Measurements from ENCODE around the gene PDAP1.
"Not testable (repeated sequence)": the region's sequence is repeated elsewhere in the genome, so short reads cannot be mapped to it uniquely, and the experiment has no call there.

PDAP1 gene

DNA sequence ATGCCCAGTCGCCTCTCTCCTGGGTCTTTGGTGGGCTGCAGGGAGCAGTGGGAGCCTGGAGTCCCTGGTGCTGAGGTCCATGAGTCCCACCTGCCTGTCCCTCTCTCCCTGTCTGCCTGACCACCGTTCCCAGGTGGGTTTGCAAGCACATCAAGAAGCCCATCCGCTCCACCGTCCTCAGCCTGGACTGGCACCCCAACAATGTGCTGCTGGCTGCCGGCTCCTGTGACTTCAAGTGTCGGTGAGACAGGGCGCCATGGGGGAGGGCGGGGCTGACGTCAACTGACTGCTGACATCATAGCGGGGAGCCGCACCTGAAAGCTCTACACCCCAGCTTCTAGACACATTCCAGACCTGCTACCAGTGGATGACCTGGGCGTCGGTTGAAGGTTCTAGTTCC, 18.6 kb downstream of the PDAP1 start:
- Histone ChIP-seq H3K9ac (ENCODE audit: low read length) (no peak overlapping the region), H3K27ac (ENCODE audit: low read depth, low read length) (no peak overlapping the region), H3K36me3 (ENCODE audit: control insufficient read depth, insufficient read depth, low read length) (peaks cover 25% of the 10 kb centered on the region), H3K27me3 (ENCODE audit: control insufficient read depth, insufficient read depth, low read length) (no peaks in the 10 kb centered on the region), H3K4me3 (ENCODE audit: low read length) (no peak overlapping the region), H3K4me1 (ENCODE audit: control insufficient read depth, insufficient read depth, low read length) (peaks cover 5% of the 10 kb centered on the region)

DNA sequence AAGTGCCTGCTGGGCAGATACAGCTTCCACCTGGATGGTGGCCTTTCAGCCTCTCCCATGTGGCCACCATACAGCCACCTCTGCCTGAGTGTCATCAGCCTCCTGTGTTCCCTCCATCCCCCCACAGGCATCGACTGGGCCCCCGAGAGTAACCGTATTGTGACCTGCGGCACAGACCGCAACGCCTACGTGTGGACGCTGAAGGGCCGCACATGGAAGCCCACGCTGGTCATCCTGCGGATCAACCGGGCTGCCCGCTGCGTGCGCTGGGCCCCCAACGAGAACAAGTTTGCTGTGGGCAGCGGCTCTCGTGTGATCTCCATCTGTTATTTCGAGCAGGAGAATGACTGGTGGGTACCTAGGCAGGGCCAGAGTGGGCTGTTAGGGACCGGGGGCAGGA, 20.5 kb downstream of the PDAP1 start:
- Histone ChIP-seq H3K4me1 (ENCODE audit: control insufficient read depth, insufficient read depth, low read length) (no peaks in the 10 kb centered on the region), H3K4me3 (ENCODE audit: low read length) (no peak overlapping the region), H3K9ac (ENCODE audit: low read length) (no peak overlapping the region), H3K27me3 (ENCODE audit: control insufficient read depth, insufficient read depth, low read length) (no peaks in the 10 kb centered on the region), H3K27ac (ENCODE audit: low read depth, low read length) (no peak overlapping the region), H3K36me3 (ENCODE audit: control insufficient read depth, insufficient read depth, low read length) (peaks cover 21% of the 10 kb centered on the region)

DNA sequence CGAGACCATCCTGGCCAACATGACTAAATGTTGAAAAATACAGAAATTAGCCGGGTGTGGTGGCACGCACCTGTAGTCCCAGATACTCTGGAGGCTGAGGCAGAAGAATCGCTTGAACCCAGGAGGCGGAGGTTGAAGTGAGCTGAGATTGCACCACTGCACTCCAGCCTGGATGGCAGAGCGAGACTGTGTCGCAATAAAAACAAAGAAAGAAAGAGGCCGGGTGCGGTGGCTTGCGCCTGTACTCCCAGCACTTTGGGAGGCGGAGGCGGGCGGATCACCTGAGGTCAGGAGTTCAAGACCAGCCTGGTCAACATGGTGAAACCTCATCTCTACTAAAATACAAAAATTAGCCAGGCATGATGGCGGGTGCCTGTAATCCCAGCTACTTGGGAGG, 21.2 kb downstream of the PDAP1 start:
- peaks cover 21% of the 10 kb centered on the region for H3K36me3 ChIP-seq (ENCODE audit: control insufficient read depth, insufficient read depth, low read length)

DNA sequence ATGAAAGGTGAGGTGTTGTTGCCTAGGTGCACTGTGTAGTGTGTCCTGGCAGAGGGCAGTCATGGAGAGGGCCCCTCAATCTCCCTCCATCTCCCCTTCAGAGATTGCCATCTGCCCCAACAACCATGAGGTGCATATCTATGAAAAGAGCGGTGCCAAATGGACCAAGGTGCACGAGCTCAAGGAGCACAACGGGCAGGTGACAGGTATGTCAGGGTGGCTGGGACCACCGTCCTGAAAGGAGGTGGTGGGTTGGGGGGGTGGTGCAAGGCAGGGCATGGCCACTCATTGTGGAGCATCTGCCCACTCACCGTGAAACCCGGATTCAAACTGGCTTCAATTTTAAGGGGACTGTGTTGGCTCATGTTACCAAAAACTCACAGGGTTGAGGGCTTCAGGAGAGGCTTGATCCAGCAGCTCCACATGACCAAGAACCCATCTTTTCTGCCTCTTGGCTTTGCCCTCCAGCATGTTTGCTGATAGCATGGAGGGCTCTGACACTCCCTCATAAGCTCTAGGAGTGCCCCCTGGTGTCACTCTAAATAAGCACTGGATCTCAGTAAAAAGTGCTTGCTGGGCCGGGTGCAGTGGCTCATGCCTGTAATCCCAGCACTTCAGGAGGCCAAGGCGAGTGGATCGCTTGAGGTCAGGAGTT, 21.7 kb downstream of the PDAP1 start:
- Histone ChIP-seq H3K36me3 (ENCODE audit: control insufficient read depth, insufficient read depth, low read length) (peaks cover 19% of the 10 kb centered on the region), H3K9ac (ENCODE audit: low read length) (no peak overlapping the region), H3K4me1 (ENCODE audit: control insufficient read depth, insufficient read depth, low read length) (no peaks in the 10 kb centered on the region), H3K4me3 (ENCODE audit: low read length) (no peak overlapping the region), H3K27ac (ENCODE audit: low read depth, low read length) (no peak overlapping the region), H3K27me3 (ENCODE audit: control insufficient read depth, insufficient read depth, low read length) (no peaks in the 10 kb centered on the region)

More for the DNA sequence above, 21.2 kb downstream of the PDAP1 start:
- H3K4me3 ChIP-seq (ENCODE audit: low read length); H3K9ac ChIP-seq (ENCODE audit: low read length); H3K27ac ChIP-seq (ENCODE audit: low read depth, low read length); H3K27me3 ChIP-seq (ENCODE audit: control insufficient read depth, insufficient read depth, low read length); H3K4me1 ChIP-seq (ENCODE audit: control insufficient read depth, insufficient read depth, low read length): not testable (repeated sequence)

DNA sequence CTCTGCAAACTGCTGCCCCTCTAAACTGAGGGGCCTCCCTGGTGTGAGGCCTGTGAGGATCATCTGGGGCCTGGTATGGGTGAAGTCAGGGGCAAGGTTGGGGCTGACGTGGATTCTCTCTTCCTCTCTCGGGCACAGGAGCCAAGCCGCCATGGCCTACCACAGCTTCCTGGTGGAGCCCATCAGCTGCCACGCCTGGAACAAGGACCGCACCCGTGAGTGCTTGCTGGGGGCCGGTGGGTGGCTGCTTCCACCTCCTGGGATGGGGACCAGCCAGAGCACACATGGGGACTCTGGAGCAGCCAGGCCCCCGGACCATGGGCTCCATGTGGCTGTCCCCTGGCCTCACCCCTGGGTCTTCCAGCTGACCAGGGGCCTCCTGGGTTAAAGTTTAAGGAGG, 22.8 kb downstream of the PDAP1 start:
- Histone ChIP-seq H3K9ac (ENCODE audit: low read length) (no peak overlapping the region), H3K4me3 (ENCODE audit: low read length) (no peak overlapping the region), H3K27ac (ENCODE audit: low read depth, low read length) (no peak overlapping the region), H3K4me1 (ENCODE audit: control insufficient read depth, insufficient read depth, low read length) (no peaks in the 10 kb centered on the region), H3K36me3 (ENCODE audit: control insufficient read depth, insufficient read depth, low read length) (peaks cover 15% of the 10 kb centered on the region), H3K27me3 (ENCODE audit: control insufficient read depth, insufficient read depth, low read length) (no peaks in the 10 kb centered on the region)

DNA sequence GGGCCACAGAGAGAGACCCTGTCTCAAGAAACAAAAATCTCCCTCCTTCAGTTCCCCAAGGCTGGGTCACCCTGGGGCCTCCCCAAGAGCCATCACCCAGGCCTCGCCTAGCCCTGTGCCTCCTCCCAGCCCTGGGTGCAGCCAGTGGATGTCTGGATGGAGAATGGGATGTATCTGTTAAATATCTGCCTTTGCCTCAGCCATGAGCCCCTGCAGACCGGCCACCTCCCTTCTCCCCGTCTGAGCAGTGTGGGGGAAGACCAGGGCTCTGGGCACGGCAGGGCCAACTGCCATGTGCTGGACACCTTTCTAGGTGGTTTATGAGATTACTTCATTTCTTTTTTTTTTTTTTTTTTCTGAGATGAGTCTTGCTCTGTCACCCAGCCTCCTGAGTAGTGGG, 23.9 kb downstream of the PDAP1 start:
- no peak overlapping the region for H3K27ac ChIP-seq (ENCODE audit: low read depth, low read length)
- H3K9ac ChIP-seq (ENCODE audit: low read length) = no peak overlapping the region
- H3K27me3 ChIP-seq (ENCODE audit: control insufficient read depth, insufficient read depth, low read length) = no peaks in the 10 kb centered on the region
- no peak overlapping the region for H3K4me3 ChIP-seq (ENCODE audit: low read length)
- peaks cover 3% of the 10 kb centered on the region for H3K4me1 ChIP-seq (ENCODE audit: control insufficient read depth, insufficient read depth, low read length)
- H3K36me3 ChIP-seq (ENCODE audit: control insufficient read depth, insufficient read depth, low read length) = peaks cover 12% of the 10 kb centered on the region

DNA sequence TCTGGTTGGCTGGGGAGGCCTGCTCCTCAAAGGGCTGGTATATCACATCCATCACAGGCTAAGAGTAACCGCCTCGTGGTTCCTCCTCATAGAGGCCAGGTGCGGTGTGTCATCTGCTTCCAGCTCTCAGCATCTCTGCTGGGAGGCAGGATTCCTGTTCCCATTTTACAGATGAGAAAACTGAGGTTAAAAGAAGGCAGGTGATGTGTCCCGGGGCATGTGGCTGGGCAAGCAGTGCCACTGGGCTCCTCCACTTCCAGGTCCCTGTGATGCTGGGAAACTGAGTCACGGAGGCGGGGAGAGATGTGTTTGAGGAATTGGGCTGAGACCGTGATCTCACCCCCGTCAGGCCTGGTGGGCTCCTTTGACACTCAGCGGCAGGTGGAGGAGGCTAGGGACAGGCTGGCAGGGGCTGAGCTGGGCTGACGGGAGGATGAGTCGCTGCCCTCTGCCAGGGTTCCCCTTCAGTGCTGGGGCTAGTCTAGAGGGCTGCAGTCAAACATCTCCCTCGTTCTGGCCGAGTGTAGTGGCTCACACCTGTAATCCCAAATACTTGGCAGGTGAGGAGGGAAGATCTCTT, 24.5 kb downstream of the PDAP1 start:
- Histone ChIP-seq H3K9ac (ENCODE audit: low read length) (no peak overlapping the region), H3K4me3 (ENCODE audit: low read length) (no peak overlapping the region), H3K27me3 (ENCODE audit: control insufficient read depth, insufficient read depth, low read length) (no peaks in the 10 kb centered on the region), H3K36me3 (ENCODE audit: control insufficient read depth, insufficient read depth, low read length) (peaks cover 10% of the 10 kb centered on the region), H3K27ac (ENCODE audit: low read depth, low read length) (no peak overlapping the region), H3K4me1 (ENCODE audit: control insufficient read depth, insufficient read depth, low read length) (peaks cover 7% of the 10 kb centered on the region)

DNA sequence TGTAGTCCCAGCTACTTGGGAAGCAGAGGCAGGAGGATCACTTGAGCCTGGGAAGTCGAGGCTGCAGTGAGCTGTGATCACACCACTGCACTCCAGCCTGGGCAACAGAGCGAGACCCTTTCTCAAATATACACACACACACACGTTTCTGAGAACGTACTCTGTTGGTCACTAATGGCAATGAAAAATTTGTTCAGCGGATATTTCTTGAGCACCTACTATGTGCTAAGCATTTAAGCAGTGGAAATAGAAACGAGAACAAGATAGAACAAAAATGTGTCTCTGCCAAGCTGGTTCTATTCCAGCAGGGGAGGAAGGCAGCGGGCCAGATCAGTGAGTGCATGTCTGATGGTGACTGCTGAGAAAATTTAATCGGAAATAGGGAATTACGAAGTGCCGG, 25.2 kb downstream of the PDAP1 start:
- Histone ChIP-seq H3K27me3 (ENCODE audit: control insufficient read depth, insufficient read depth, low read length) (no peaks in the 10 kb centered on the region), H3K4me3 (ENCODE audit: low read length) (no peak overlapping the region), H3K36me3 (ENCODE audit: control insufficient read depth, insufficient read depth, low read length) (peaks cover 8% of the 10 kb centered on the region), H3K4me1 (ENCODE audit: control insufficient read depth, insufficient read depth, low read length) (peaks cover 7% of the 10 kb centered on the region), H3K9ac (ENCODE audit: low read length) (no peak overlapping the region), H3K27ac (ENCODE audit: low read depth, low read length) (no peak overlapping the region)

DNA sequence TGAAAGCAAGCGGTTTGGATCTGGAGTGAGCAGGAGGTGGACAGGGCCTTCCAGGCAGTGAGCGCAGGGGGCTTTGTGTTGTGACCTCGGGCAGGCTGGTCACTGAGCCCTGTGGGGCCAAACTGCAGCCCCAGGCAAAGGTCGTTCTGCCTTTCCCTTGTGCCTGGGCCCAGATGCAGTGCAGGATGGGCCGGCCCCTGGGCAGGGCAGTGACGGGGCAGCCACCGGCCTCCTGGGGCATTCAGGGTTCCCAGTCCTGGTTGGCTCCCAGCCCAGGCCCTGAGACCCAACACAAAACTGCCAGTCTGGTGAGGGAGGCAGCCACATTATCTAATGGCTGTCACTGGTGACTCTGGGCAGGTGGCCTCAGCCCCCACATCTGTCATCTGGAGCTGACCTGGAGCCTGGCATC, 26.7 kb downstream of the PDAP1 start:
- Histone ChIP-seq H3K9ac (ENCODE audit: low read length) (no peak overlapping the region), H3K4me1 (ENCODE audit: control insufficient read depth, insufficient read depth, low read length) (peaks cover 7% of the 10 kb centered on the region), H3K4me3 (ENCODE audit: low read length) (no peak overlapping the region), H3K27ac (ENCODE audit: low read depth, low read length) (no peak overlapping the region), H3K27me3 (ENCODE audit: control insufficient read depth, insufficient read depth, low read length) (no peaks in the 10 kb centered on the region), H3K36me3 (ENCODE audit: control insufficient read depth, insufficient read depth, low read length) (peaks cover 4% of the 10 kb centered on the region)

DNA sequence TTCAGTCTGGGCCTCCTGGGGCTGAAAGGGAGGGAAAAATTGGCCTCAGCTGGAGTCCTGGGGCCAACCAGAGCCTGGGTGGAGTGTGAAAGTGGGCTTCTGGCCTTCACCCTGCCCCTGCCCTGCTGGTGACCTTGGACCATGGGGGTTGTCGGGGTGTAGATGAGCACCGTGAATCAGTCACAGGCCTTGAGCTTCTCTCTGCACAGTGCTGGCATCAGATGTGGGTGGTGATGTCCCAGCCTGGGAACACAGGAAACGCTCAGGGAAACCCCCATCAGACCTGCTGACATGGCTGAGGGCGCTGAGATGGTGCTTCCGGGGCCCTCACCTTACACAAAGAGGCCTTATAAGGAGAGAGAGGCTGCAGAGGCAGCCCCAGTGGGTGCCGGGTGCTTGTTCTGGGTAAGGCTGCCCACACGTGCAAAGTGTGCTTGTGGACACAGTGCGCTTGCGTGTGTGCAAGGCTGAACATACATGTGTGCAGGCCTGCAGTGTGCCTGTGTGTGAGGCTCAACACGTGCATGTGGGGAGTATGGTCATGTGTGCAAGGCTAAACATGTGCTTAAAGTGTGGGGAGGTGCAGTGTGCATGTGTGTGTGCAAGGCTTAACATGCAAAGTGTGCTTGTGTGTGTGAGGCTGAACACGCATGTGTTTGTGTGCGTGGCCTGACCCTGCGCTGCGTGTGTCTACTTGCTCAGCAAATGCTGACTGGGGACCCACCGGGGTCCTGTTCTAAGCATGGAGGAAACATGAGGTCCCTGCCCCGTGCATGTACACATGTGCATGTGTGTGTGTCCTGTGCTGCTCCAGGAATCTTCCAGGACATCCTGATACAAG, 27.4 kb downstream of the PDAP1 start:
- H3K27ac ChIP-seq (ENCODE audit: low read depth, low read length) = peak overlapping the region; percentile 70
- no peak overlapping the region for H3K9ac ChIP-seq (ENCODE audit: low read length)
- H3K36me3 ChIP-seq (ENCODE audit: control insufficient read depth, insufficient read depth, low read length) = no peaks in the 10 kb centered on the region
- H3K27me3 ChIP-seq (ENCODE audit: control insufficient read depth, insufficient read depth, low read length) = no peaks in the 10 kb centered on the region
- H3K4me1 ChIP-seq (ENCODE audit: control insufficient read depth, insufficient read depth, low read length) = peaks cover 7% of the 10 kb centered on the region
- peak overlapping the region; percentile 40 for H3K4me3 ChIP-seq (ENCODE audit: low read length)

DNA sequence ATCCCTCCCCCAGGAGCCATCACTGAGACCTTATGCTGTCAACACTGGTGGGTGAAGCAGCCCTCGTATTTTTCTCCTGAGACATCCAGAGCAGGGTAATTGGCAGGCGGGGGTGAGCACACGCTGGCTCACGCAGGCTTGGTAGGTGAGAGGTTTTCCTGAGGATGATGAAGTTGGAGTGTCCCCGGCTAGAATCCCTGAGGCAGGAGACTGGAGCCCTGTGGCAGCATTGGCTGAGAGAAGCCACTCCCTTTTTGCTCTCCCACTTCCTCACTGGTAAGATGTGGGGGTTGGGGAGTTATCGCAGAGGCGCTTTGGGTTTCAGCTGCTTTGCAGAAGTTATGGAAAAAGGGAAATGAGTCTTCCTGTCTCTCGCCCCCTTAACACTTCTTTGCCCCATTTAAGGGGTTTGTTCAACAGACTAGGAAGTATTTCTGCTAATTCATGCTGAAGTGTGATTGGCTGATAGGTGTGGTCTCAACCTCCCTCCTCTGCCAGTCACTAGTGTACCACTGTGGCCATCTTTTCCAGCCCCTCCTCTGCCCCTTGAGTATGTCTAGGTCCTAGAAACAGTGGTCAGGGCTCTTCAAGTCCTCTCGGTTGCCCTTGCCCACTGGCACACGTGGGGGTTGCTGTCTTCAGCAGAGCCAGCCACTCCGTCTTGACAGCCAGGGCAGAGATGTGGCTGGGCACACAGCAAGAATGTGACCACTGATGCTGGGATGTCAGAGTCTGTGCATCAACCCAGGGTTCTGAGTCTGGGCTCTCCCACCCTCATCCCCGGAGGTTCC, 28.2 kb downstream of the PDAP1 start:
- Histone ChIP-seq H3K27me3 (ENCODE audit: control insufficient read depth, insufficient read depth, low read length) (no peaks in the 10 kb centered on the region), H3K4me3 (ENCODE audit: low read length) (peak overlapping the region; percentile 40), H3K27ac (ENCODE audit: low read depth, low read length) (peak overlapping the region; percentile 70), H3K4me1 (ENCODE audit: control insufficient read depth, insufficient read depth, low read length) (peaks cover 7% of the 10 kb centered on the region), H3K9ac (ENCODE audit: low read length) (no peak overlapping the region), H3K36me3 (ENCODE audit: control insufficient read depth, insufficient read depth, low read length) (no peaks in the 10 kb centered on the region)

DNA sequence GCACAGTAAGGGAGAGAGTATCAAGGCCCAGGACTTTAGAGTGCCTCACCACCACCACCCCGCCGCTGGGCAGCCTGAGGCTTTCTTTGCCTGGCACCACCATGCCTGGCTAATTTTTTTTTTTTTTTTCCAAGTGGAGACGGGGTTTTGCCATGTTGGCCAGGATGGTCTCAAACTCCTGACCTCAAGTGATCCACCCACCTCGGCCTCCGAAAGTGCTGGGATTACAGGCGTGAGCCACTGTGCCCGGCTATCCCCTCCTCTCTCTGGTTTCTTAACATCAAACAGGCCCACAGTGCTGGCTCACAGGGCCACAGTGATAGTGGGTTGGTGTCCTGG, 28.7 kb downstream of the PDAP1 start:
- H3K9ac ChIP-seq (ENCODE audit: low read length); H3K27me3 ChIP-seq (ENCODE audit: control insufficient read depth, insufficient read depth, low read length); H3K36me3 ChIP-seq (ENCODE audit: control insufficient read depth, insufficient read depth, low read length); H3K4me1 ChIP-seq (ENCODE audit: control insufficient read depth, insufficient read depth, low read length): not testable (repeated sequence)
- peak overlapping the region; percentile 23 for H3K4me3 ChIP-seq (ENCODE audit: low read length)
- peak overlapping the region; percentile 70 for H3K27ac ChIP-seq (ENCODE audit: low read depth, low read length)
